Measurements from ENCODE around the gene NPB. TPM values are rescaled to one million over a fixed set of nuclear protein-coding genes. Genes with fewer than 3 reads are reported as not detected.

The NPB gene
- total and polyA plus RNA-seq, 2 donors (not counting 1 experiment from before 2014, with no cell fraction given): 0.44 TPM; not detected in 1

DNA sequence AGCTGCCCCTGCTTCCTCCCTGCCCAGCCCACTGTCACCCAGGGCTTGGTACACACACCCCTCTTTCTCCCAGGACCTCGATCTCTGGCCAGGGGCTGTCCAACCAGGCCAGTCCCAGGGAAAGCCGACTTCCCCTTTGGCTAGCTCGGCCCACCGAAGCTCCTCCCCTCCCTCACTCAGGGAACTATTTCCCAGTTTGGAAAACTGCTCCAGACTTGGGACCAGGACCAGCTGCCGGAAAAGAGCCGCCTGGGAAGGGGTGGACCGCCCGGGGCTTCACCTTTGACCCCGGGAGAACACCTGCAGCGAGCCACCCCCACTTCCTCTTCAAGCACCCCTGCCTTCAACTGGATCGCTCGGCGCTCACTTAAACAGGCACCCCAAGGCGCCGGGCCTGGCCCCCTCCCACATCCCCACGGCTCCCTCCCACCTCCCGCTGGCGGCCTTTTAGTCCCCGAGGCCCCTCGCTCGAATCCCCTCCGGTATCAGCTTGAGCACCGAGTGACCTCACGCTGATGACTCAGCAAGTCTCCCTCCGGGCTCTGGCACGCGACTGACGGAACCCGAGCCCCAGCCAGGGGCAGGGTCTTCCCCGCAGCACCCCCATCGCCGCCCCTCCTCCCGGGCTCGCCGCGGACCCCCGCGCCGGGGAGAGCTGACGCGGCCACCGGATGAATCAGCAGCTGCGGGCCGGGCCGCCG lies 24.6 kb downstream of the NPB start:
- no peak for TF ChIP-seq EZH2 (IDR thresholded peaks at IDR 0.05; ENCODE audit: borderline replicate concordance, insufficient read depth, low read depth, low read length, poor library complexity, severe bottlenecking)
- TF ChIP-seq, protein P1, sequence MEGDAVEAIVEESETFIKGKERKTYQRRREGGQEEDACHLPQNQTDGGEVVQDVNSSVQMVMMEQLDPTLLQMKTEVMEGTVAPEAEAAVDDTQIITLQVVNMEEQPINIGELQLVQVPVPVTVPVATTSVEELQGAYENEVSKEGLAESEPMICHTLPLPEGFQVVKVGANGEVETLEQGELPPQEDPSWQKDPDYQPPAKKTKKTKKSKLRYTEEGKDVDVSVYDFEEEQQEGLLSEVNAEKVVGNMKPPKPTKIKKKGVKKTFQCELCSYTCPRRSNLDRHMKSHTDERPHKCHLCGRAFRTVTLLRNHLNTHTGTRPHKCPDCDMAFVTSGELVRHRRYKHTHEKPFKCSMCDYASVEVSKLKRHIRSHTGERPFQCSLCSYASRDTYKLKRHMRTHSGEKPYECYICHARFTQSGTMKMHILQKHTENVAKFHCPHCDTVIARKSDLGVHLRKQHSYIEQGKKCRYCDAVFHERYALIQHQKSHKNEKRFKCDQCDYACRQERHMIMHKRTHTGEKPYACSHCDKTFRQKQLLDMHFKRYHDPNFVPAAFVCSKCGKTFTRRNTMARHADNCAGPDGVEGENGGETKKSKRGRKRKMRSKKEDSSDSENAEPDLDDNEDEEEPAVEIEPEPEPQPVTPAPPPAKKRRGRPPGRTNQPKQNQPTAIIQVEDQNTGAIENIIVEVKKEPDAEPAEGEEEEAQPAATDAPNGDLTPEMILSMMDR (IDR thresholded peaks at IDR 0.05): no peak
- H3K9ac ChIP-seq (ENCODE audit: low read length): peak overlapping the region; percentile 66
- peak overlapping the region; percentile 87 for H3K4me3 Mint-ChIP-seq
- peaks cover 26 to 35% of the 10 kb centered on the region in 2 donors for H3K4me1 ChIP-seq (ENCODE audit: control insufficient read depth in 2 of 2, insufficient read depth in 2 of 2, low read length in 2 of 2)
- ChIA-PET POLR2A (interaction anchor here (0.7 to 1.5 kb wide), 4 partner anchors 9 to 243 kb away, joined by 3 to 8 read pairs (median 5); partner anchors contain the start of genes ARL16, HGS and SIRT7), CTCF (interaction anchor here (0.7 to 3.5 kb wide), 2 partner anchors 33 to 243 kb away, joined by 3 to 16 read pairs; no protein-coding TSS in a partner anchor)
- WGBS (ENCODE audit: insufficient coverage): under 1% methylated on average over 46 of the region's 46 CpGs
- H3K4me3 ChIP-seq (ENCODE audit: control extremely low read depth in 1 of 5, extremely low read depth in 1 of 5, insufficient read depth in 1 of 5, low read depth in 2 of 5, low read length in 4 of 5): peak overlapping the region; percentile 40 to 78 (median 65)
- ATAC-seq (ENCODE audit: low read depth) (peak; percentile 48), DNase-seq (peak; percentile 80)
- H3K4me2 ChIP-seq (replicated peaks; ENCODE audit: low read depth, low read length, poor library complexity, severe bottlenecking): peak overlapping the region; percentile 91
- H3K36me3 ChIP-seq (replicated peaks in 1 of 2; ENCODE audit: control extremely low read depth in 1 of 2, control insufficient read depth in 1 of 2, extremely low read depth in 1 of 2, insufficient read depth in 2 of 2, low read length in 1 of 2): peaks cover 0 to 4% of the 10 kb centered on the region in 2 experiments
- peaks cover 0 to 23% (median 9%) of the 10 kb centered on the region in 4 experiments for H3K27me3 ChIP-seq (replicated peaks in 1 of 4; ENCODE audit: control extremely low read depth in 1 of 4, control insufficient read depth in 3 of 4, insufficient read depth in 4 of 4, low read length in 3 of 4)
- intact Hi-C loops (cut with micrococcal nuclease): loop anchor here (1.0 to 5.0 kb wide), 7 partner anchors 8 to 94 kb away; partner anchors contain the start of genes ALYREF, ANAPC11, ARHGDIA and ASPSCR1
- H3K27ac Mint-ChIP-seq: peak overlapping the region; percentile 86
- peaks cover 42% of the 10 kb centered on the region for H3K79me2 ChIP-seq (ENCODE audit: control insufficient read depth, insufficient read depth, low read length)
- H3K9me3 ChIP-seq (ENCODE audit: control extremely low read depth in 1 of 3, control insufficient read depth in 2 of 3, insufficient read depth in 1 of 3, low read length in 2 of 3): no peaks in the 10 kb centered on the region
- H4K20me1 ChIP-seq (ENCODE audit: control insufficient read depth, insufficient read depth, low read length, poor library complexity, severe bottlenecking): peaks cover 37% of the 10 kb centered on the region
- peak overlapping the region; percentile 26 to 85 for H3K27ac ChIP-seq (ENCODE audit: low read length in 2 of 2)
- H2AFZ ChIP-seq (ENCODE audit: insufficient read depth, low read depth, low read length, poor library complexity, severe bottlenecking): peak overlapping the region; percentile 41
- H3K4me1 Mint-ChIP-seq: peaks cover 26% of the 10 kb centered on the region
- H3K9me3 Mint-ChIP-seq (ENCODE audit: insufficient read depth): no peaks in the 10 kb centered on the region
- peaks cover 6% of the 10 kb centered on the region for H3K27me3 Mint-ChIP-seq

Measured in B cell (primary cell).